ENCODE measurements around the gene INTS11.

DNA sequence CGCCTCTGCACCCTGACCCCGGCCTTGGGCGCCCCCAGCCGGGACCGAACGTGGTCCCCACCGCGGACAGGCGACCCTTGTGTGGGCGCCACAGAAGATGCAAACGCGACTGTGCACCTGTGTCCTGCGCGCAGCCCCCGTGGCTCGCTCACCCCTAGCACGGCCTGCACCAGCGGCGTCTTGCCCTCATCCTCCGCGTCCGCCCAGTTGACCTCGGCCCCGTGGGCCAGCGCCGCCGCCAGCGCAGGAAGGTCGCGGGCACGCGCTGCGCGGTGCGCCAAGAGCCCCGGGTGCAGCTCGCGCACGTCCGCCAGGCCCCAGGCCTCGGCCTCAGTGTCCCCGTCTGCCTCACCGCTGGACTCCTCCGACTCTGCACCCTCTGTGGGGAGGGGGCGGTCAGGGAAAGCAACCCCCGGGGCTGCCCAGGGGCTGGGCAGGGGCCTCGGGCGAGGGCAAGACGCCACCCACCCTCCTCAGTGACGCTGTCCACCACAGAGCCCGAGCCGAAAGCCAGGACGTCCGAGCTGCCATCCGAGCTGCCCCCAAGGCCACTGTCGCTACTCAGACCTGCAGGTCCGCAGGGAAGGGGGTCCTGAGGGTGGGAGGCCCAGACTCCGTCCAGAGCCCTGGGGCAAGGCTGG lies 30.1 kb downstream of the INTS11 start:
- no peak for TF ChIP-seq POLR2A (IDR thresholded peaks at IDR 0.05)
- TF ChIP-seq, protein P1, sequence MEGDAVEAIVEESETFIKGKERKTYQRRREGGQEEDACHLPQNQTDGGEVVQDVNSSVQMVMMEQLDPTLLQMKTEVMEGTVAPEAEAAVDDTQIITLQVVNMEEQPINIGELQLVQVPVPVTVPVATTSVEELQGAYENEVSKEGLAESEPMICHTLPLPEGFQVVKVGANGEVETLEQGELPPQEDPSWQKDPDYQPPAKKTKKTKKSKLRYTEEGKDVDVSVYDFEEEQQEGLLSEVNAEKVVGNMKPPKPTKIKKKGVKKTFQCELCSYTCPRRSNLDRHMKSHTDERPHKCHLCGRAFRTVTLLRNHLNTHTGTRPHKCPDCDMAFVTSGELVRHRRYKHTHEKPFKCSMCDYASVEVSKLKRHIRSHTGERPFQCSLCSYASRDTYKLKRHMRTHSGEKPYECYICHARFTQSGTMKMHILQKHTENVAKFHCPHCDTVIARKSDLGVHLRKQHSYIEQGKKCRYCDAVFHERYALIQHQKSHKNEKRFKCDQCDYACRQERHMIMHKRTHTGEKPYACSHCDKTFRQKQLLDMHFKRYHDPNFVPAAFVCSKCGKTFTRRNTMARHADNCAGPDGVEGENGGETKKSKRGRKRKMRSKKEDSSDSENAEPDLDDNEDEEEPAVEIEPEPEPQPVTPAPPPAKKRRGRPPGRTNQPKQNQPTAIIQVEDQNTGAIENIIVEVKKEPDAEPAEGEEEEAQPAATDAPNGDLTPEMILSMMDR (IDR thresholded peaks at IDR 0.05), result no peak

Data from breast epithelium (tissue), 3 donors.